IPS-11a (cell line): Measurements from ENCODE around the gene IRF7.

Experiments used
- H3K4me3 ChIP-seq: one replicate; pipeline ENCODE4 v1.5.1; 2013; ENCODE audit warnings: low read depth, low read length, control low read depth

The IRF7 gene

GRCh38 chr11:609341-609811 is 6.4 kb downstream of the IRF7 start:
- H3K4me3 ChIP-seq: no peak overlapping the region

- no peak overlapping the region for H3K4me3 ChIP-seq
These were observed 6.9 kb downstream of the IRF7 start for GRCh38 chr11:608791-609251.

GRCh38 chr11:607971-608659 is 7.6 kb downstream of the IRF7 start:
- no peak overlapping the region for H3K4me3 ChIP-seq

- no peak overlapping the region for H3K4me3 ChIP-seq
These were observed 8.6 kb downstream of the IRF7 start for GRCh38 chr11:607020-607780.

GRCh38 chr11:606245-606644 is 9.5 kb downstream of the IRF7 start:
- no peak overlapping the region for H3K4me3 ChIP-seq

- no peak overlapping the region for H3K4me3 ChIP-seq
These were observed 10.2 kb downstream of the IRF7 start for GRCh38 chr11:605286-606129.

GRCh38 chr11:603154-603553 is 12.6 kb downstream of the IRF7 start:
- no peak overlapping the region for H3K4me3 ChIP-seq

GRCh38 chr11:601573-602245 is 14.0 kb downstream of the IRF7 start:
- no peak overlapping the region for H3K4me3 ChIP-seq

GRCh38 chr11:598005-598680 is 17.6 kb downstream of the IRF7 start:
- H3K4me3 ChIP-seq: no peak overlapping the region

GRCh38 chr11:597166-597725 is 18.5 kb downstream of the IRF7 start:
- no peak overlapping the region for H3K4me3 ChIP-seq

GRCh38 chr11:596374-596773 is 19.4 kb downstream of the IRF7 start:
- no peak overlapping the region for H3K4me3 ChIP-seq

GRCh38 chr11:595400-595799 is 20.4 kb downstream of the IRF7 start:
- no peak overlapping the region for H3K4me3 ChIP-seq

- no peak overlapping the region for H3K4me3 ChIP-seq
These were observed 22.4 kb downstream of the IRF7 start for GRCh38 chr11:593347-593746.

GRCh38 chr11:592918-593317 is 22.8 kb downstream of the IRF7 start:
- H3K4me3 ChIP-seq: no peak overlapping the region

- no peak overlapping the region for H3K4me3 ChIP-seq
These were observed 23.2 kb downstream of the IRF7 start for GRCh38 chr11:592501-592900.

- H3K4me3 ChIP-seq: no peak overlapping the region
These were observed 24.8 kb downstream of the IRF7 start for GRCh38 chr11:590997-591396.

GRCh38 chr11:589798-590197 is 26.0 kb downstream of the IRF7 start:
- H3K4me3 ChIP-seq: no peak overlapping the region

GRCh38 chr11:587978-588380 is 27.8 kb downstream of the IRF7 start:
- H3K4me3 ChIP-seq: no peak overlapping the region

- H3K4me3 ChIP-seq: no peak overlapping the region
These were observed 28.2 kb downstream of the IRF7 start for GRCh38 chr11:587546-587945.
